NT2/D1 (cell line): Measurements from ENCODE around the gene MYO3B.

Experiments used
- SUZ12 ChIP-seq: IDR thresholded peaks from 2 replicates; pipeline ENCODE4 v1.6.1; 2011; ENCODE audit not compliant: insufficient read length, insufficient read depth; ENCODE audit errors: extremely low read depth
- YY1 ChIP-seq: IDR thresholded peaks from 2 replicates; pipeline ENCODE4 v1.6.1; 2011; ENCODE audit not compliant: insufficient read length, insufficient read depth
- ZNF274 ChIP-seq: IDR thresholded peaks from 2 replicates; pipeline ENCODE4 v1.6.1; 2011; ENCODE audit warnings: mild to moderate bottlenecking, low read depth, low read length

DNA sequence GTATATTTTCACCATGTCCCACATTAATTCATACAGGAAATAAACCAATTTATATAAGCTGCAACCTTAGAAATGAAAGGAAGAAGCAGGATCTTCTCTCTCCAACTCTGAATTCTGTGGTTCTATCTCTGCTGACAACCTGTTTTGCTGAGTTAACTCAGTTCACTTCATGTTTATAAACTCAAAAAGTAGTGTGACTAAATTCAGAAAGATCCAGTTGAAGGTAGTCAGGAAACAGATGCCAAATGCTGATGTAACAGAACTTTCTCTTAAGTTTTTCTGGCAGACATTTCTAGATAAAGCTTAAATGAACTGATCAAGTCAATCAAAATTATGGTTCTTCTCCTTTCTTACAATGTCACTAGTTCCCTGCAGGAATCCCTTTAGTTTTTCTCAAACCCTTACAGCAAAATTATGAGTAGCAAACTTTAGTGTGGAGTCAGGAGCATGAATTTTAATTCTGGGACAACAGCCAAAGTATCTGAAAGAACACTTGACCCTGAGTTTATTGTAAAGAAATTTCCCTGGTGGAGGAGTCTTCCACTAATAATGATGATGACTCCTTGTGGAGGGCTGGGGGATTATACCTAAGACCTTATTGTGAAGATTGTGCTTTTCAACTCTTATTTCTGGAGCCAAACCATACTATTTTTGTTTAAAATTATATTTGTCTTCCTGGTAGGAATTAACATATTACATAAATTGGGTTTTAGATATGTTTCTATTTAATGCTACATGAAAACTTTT, 216.9 kb downstream of the MYO3B start:
- TF ChIP-seq SUZ12, result no peak
- no peak for TF ChIP-seq YY1
- no peak for TF ChIP-seq ZNF274
